ENCODE data around the gene TMEM30B.

The TMEM30B gene

DNA sequence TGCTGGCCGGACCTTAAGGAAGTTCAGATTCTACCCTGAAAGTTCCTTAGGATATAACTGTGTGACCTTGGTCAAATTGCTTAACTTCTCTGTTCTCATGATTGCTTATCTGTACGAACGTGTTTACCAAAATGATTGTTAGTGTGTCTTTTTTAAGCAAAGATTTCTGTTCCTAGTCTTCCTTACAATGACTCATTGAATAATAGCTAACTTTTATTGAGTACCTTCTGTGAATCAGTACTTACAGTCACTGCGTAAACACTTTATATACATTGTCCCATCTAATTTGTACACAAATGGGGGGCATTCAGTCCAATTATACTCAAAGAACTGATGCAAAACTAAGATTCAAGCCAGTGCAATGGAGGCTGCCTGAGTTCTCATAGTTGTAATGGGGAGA, 4.2 kb upstream of the TMEM30B start:
- CTCF ChIA-PET, result interaction anchor here (0.7 to 2.6 kb wide), 19 partner anchors 8 to 1111 kb away, joined by 3 to 19 read pairs (median 4); no protein-coding TSS in a partner anchor
- TF ChIP-seq SETDB1 (IDR thresholded peaks at IDR 0.05; ENCODE audit: insufficient read length, low read length) (no peak), MEIS1 (CRISPR knock-in tag; IDR thresholded peaks at IDR 0.05; ENCODE audit: borderline replicate concordance) (no peak), ZNF561 (tag by site-specific recombination; IDR thresholded peaks at IDR 0.05; ENCODE audit: borderline replicate concordance) (no peak), ZNF560 (tag by site-specific recombination; IDR thresholded peaks at IDR 0.05; ENCODE audit: borderline replicate concordance) (no peak)
- no peaks in the 10 kb centered on the region for H3K9me3 ChIP-seq (ENCODE audit: control insufficient read depth, insufficient read depth, low read depth, low read length)
- H3K4me3 ChIP-seq (ENCODE audit: low read depth, low read length), result no peak overlapping the region
- no peaks in the 10 kb centered on the region for H3K36me3 ChIP-seq (ENCODE audit: control insufficient read depth in 2 of 2, insufficient read depth in 1 of 2, low read length in 2 of 2)
- POLR2A ChIA-PET, result no interaction called here
- H3K4me1 ChIP-seq (ENCODE audit: control insufficient read depth, insufficient read depth, low read length), result no peaks in the 10 kb centered on the region; the same call in 1 of the 2 replicates
- H3K27ac ChIP-seq (ENCODE audit: extremely low read depth, low read depth, low read length), result no peak overlapping the region

DNA sequence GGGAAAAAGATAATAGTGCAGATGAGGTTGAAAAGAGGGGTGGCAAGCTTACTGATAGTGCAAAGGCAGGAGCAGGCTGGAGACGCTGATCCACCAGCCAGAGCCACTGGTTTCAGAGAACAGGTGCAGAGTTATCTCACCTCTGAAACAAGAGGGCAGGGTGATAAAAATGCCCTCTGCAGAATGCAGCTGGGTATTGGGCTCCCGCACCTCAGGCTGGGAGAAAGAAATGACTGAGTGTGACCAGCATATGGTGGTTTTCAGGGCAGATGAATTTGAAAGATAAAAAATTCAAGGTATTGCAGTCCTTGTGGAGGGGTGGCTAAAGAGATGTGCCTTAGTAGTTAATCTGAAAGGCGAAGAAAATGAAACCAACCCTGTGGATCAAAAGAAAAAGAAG, 2.9 kb upstream of the TMEM30B start:
- POLR2A ChIA-PET, result no interaction called here
- H3K4me1 ChIP-seq (ENCODE audit: control insufficient read depth, insufficient read depth, low read length), result no peaks in the 10 kb centered on the region; the same call in 1 of the 2 replicates
- H3K9me3 ChIP-seq (ENCODE audit: control insufficient read depth, insufficient read depth, low read depth, low read length), result no peaks in the 10 kb centered on the region
- no peak for TF ChIP-seq ZNF133 (tag by site-specific recombination; IDR thresholded peaks at IDR 0.05)
- no peak for TF ChIP-seq KLF1 (tag by site-specific recombination; IDR thresholded peaks at IDR 0.05)
- no peak for TF ChIP-seq GLIS1 (tag by site-specific recombination; IDR thresholded peaks at IDR 0.05)
- TF ChIP-seq, protein P1, sequence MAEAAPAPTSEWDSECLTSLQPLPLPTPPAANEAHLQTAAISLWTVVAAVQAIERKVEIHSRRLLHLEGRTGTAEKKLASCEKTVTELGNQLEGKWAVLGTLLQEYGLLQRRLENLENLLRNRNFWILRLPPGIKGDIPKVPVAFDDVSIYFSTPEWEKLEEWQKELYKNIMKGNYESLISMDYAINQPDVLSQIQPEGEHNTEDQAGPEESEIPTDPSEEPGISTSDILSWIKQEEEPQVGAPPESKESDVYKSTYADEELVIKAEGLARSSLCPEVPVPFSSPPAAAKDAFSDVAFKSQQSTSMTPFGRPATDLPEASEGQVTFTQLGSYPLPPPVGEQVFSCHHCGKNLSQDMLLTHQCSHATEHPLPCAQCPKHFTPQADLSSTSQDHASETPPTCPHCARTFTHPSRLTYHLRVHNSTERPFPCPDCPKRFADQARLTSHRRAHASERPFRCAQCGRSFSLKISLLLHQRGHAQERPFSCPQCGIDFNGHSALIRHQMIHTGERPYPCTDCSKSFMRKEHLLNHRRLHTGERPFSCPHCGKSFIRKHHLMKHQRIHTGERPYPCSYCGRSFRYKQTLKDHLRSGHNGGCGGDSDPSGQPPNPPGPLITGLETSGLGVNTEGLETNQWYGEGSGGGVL (tag by site-specific recombination; IDR thresholded peaks at IDR 0.05), result no peak
- TF ChIP-seq, protein P2, sequence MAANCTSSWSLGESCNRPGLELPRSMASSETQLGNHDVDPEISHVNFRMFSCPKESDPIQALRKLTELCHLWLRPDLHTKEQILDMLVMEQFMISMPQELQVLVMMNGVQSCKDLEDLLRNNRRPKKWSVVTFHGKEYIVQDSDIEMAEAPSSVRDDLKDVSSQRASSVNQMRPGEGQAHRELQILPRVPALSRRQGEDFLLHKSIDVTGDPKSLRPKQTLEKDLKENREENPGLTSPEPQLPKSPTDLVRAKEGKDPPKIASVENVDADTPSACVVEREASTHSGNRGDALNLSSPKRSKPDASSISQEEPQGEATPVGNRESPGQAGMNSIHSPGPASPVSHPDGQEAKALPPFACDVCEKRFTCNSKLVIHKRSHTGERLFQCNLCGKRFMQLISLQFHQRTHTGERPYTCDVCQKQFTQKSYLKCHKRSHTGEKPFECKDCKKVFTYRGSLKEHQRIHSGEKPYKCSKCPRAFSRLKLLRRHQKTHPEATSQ (tag by site-specific recombination; IDR thresholded peaks at IDR 0.05), result no peak
- TF ChIP-seq HOXD13 (CRISPR knock-in tag; IDR thresholded peaks at IDR 0.05; ENCODE audit: borderline replicate concordance), result no peak
- H3K4me3 ChIP-seq (ENCODE audit: low read depth, low read length), result no peak overlapping the region
- H3K36me3 ChIP-seq (ENCODE audit: control insufficient read depth in 2 of 2, insufficient read depth in 1 of 2, low read length in 2 of 2), result no peaks in the 10 kb centered on the region
- no peak overlapping the region for H3K27ac ChIP-seq (ENCODE audit: extremely low read depth, low read depth, low read length)
- CTCF ChIA-PET, result interaction anchor here (1.3 kb wide), 1 partner anchor 15 kb away, joined by 4 read pairs; no protein-coding TSS in a partner anchor

DNA sequence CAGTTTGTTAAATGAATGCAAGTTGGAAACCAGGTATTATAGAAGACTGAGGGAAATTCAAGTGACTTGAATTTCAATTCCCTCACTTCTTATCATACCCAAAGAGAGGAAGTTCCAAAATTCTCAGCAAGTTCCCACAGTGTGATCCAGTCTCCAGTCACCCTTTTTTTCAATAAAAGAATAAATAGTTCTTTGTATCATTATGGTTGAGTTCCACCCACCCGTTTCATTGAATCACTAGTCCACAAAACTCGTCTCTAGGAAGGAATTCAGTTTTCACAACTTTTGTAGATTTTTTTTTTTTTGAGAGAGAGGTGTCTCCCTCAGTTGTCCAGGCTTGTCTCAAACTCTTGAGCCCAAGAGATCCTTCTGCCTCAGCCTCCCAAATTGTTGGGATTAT, 1.6 kb upstream of the TMEM30B start:
- POLR2A ChIA-PET, result no interaction called here

DNA sequence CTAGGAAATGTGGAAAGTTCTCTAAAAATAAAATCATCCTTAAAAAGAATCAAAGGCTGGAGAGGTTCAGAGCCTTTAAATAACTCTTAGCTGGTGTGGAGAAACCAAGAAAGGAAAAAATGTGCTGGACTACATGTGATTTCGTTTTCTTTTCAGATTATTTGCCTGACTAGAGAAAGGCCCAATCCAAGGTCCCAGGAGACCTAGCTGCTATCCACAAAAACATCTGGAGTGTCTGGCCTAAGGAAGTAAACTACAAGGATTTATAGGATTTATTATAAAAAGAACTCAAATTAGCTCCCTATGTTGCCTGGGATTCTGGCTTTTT, 774 bp upstream of the TMEM30B start:
- H3K4me1 ChIP-seq (ENCODE audit: control insufficient read depth, insufficient read depth, low read length), result no peaks in the 10 kb centered on the region; the same call in 1 of the 2 replicates
- H3K4me3 ChIP-seq (ENCODE audit: low read depth, low read length), result no peak overlapping the region
- ChIA-PET CTCF (interaction anchor here (0.6 to 1.1 kb wide), 3 partner anchors 9 to 556 kb away, joined by 3 to 5 read pairs (median 4); no protein-coding TSS in a partner anchor), POLR2A (no interaction called here)
- H3K9me3 ChIP-seq (ENCODE audit: control insufficient read depth, insufficient read depth, low read depth, low read length), result no peaks in the 10 kb centered on the region
- H3K27ac ChIP-seq (ENCODE audit: extremely low read depth, low read depth, low read length), result no peak overlapping the region
- no peaks in the 10 kb centered on the region for H3K36me3 ChIP-seq (ENCODE audit: control insufficient read depth in 2 of 2, insufficient read depth in 1 of 2, low read length in 2 of 2)
- TF ChIP-seq ZNF664 (tag by site-specific recombination; IDR thresholded peaks at IDR 0.05) (no peak), ZNF394 (tag by site-specific recombination; IDR thresholded peaks at IDR 0.05; ENCODE audit: borderline replicate concordance) (no peak), SP3 (tag by site-specific recombination; IDR thresholded peaks at IDR 0.05) (no peak), TRIM28 (IDR thresholded peaks at IDR 0.05; ENCODE audit: borderline replicate concordance, low read length) (no peak), FEZF1 (tag by site-specific recombination; IDR thresholded peaks at IDR 0.05) (no peak), REPIN1 (tag by site-specific recombination; IDR thresholded peaks at IDR 0.05; ENCODE audit: low read depth) (no peak), ZNF391 (tag by site-specific recombination; IDR thresholded peaks at IDR 0.05; ENCODE audit: borderline replicate concordance, low read depth) (no peak), ZNF311 (tag by site-specific recombination; IDR thresholded peaks at IDR 0.05; ENCODE audit: borderline replicate concordance) (no peak), ZNF416 (tag by site-specific recombination; IDR thresholded peaks at IDR 0.05) (no peak)
- TF ChIP-seq, protein P3, sequence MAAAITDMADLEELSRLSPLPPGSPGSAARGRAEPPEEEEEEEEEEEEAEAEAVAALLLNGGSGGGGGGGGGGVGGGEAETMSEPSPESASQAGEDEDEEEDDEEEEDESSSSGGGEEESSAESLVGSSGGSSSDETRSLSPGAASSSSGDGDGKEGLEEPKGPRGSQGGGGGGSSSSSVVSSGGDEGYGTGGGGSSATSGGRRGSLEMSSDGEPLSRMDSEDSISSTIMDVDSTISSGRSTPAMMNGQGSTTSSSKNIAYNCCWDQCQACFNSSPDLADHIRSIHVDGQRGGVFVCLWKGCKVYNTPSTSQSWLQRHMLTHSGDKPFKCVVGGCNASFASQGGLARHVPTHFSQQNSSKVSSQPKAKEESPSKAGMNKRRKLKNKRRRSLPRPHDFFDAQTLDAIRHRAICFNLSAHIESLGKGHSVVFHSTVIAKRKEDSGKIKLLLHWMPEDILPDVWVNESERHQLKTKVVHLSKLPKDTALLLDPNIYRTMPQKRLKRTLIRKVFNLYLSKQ (tag by site-specific recombination; IDR thresholded peaks at IDR 0.05; ENCODE audit: borderline replicate concordance), result no peak
- TF ChIP-seq, protein P2 (tag by site-specific recombination; IDR thresholded peaks at IDR 0.05), result no peak
- TF ChIP-seq, protein P4, sequence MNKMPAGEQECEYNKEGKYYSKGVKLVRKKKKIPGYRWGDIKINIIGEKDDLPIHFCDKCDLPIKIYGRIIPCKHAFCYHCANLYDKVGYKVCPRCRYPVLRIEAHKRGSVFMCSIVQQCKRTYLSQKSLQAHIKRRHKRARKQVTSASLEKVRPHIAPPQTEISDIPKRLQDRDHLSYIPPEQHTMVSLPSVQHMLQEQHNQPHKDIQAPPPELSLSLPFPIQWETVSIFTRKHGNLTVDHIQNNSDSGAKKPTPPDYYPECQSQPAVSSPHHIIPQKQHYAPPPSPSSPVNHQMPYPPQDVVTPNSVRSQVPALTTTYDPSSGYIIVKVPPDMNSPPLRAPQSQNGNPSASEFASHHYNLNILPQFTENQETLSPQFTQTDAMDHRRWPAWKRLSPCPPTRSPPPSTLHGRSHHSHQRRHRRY (tag by site-specific recombination; IDR thresholded peaks at IDR 0.05), result no peak

More for the DNA sequence above, 1.6 kb upstream of the TMEM30B start:
- Histone ChIP-seq H3K4me3 (ENCODE audit: low read depth, low read length) (no peak overlapping the region), H3K27ac (ENCODE audit: extremely low read depth, low read depth, low read length) (no peak overlapping the region), H3K9me3 (ENCODE audit: control insufficient read depth, insufficient read depth, low read depth, low read length) (no peaks in the 10 kb centered on the region), H3K4me1 (ENCODE audit: control insufficient read depth, insufficient read depth, low read length) (no peaks in the 10 kb centered on the region; the same call in 1 of the 2 replicates), H3K36me3 (ENCODE audit: control insufficient read depth in 2 of 2, insufficient read depth in 1 of 2, low read length in 2 of 2) (no peaks in the 10 kb centered on the region)
- TF ChIP-seq ZNF501 (tag by site-specific recombination; IDR thresholded peaks at IDR 0.05), result no peak
- CTCF ChIA-PET, result interaction anchor here (0.6 to 1.3 kb wide), 4 partner anchors 13 to 555 kb away, joined by 3 to 5 read pairs (median 4); no protein-coding TSS in a partner anchor
